Thymus (tissue), 11 donors: ENCODE data around the gene NEK9. TPM values are rescaled to one million over a fixed set of nuclear protein-coding genes. Genes with fewer than 3 reads are reported as not detected.
A peak's percentile ranks its signal among the peaks of the same experiment; 100 is the strongest.

Source experiments
- DNase-seq, 9 donors: peaks; one replicate each; pipeline ENCODE4 v3.0.0-alpha.2; 2013; ENCODE audit warnings: low spot score in 9 of 9, low read depth in 6 of 9, missing footprints in 1 of 9
- H3K27ac ChIP-seq, 2 donors: one replicate each; pipeline ENCODE4 v1.5.1; 2013; ENCODE audit warnings: control low read depth in 1 of 2, low read depth in 1 of 2, low read length in 1 of 2, mild to moderate bottlenecking in 1 of 2, moderate library complexity in 1 of 2
- H3K27me3 ChIP-seq, 2 donors: one replicate each; pipeline ENCODE4 v1.5.1; 2013; ENCODE audit warnings: low read length in 1 of 2; ENCODE audit not compliant: control insufficient read depth in 2 of 2, insufficient read depth in 1 of 2
- H3K36me3 ChIP-seq, 2 donors: one replicate each; pipeline ENCODE4 v1.5.1; 2013; ENCODE audit warnings: low read length in 1 of 2, mild to moderate bottlenecking in 1 of 2, moderate library complexity in 1 of 2; ENCODE audit not compliant: control insufficient read depth in 2 of 2, insufficient read depth in 2 of 2
- H3K4me1 ChIP-seq, 2 donors: one replicate each; pipeline ENCODE4 v1.5.1; 2013; ENCODE audit warnings: low read length in 2 of 2; ENCODE audit not compliant: control insufficient read depth in 2 of 2, insufficient read depth in 2 of 2
- H3K4me3 ChIP-seq, 2 donors: one replicate each; pipeline ENCODE4 v1.5.1; 2013; ENCODE audit warnings: low read length in 2 of 2, control low read depth in 1 of 2, mild to moderate bottlenecking in 1 of 2
- H3K9me3 ChIP-seq, 2 donors: one replicate each; pipeline ENCODE4 v1.5.1; 2013; ENCODE audit warnings: low read length in 1 of 2, mild to moderate bottlenecking in 1 of 2; ENCODE audit not compliant: control insufficient read depth in 2 of 2, insufficient read depth in 1 of 2
- whole genome bisulfite sequencing: extraction: QIAGEN DNeasy Blood & Tissue Kit; methylation state at CpG from one replicate; pipeline ENCODE4 v1.1.7; 2013; 5-methylcytosine and 5-hydroxymethylcytosine counted together
- polyA plus RNA-seq: library from polyadenylated mRNA; stranded (reverse); fragments of 200-250 nt; gene quantifications from one replicate; pipeline ENCODE4 v1.2.3, GENCODE V29; 2013
- total RNA-seq: library from RNA; stranded (reverse); fragments of 120-200 nt; gene quantifications from one replicate; pipeline ENCODE4 v1.2.4, GENCODE V29; 2013
- donor health status: healthy.

The NEK9 gene
- total and polyA plus RNA-seq, 2 donors, result 17.6 to 62.1 TPM

DNA sequence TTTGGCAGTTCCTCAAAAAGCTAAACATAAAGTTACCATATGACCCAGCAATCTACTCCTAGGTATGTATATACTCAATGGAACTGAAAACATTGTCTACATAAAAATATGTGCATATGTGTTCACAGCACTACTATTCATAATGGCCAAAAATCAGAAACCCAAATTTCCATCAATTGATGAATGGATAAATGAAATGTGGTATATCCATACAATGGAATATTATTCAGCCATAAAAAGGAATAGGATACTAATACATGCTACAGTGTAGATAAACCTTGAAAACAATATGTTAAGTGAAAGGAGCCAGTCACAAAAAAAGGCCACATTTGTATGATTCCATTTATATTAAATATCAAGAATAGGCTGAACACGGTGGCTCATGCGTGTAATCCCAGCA, 66.4 kb downstream of the NEK9 start:
- H3K36me3 ChIP-seq, result peaks cover 0 to 11% of the 10 kb centered on the region in 2 donors
- H3K27me3 ChIP-seq, result no peaks in the 10 kb centered on the region
- no peaks in the 10 kb centered on the region for H3K9me3 ChIP-seq
- DNase-seq, result no peak
- WGBS, result 50% methylated on average over 2 of the region's 2 CpGs
- H3K4me3 ChIP-seq, result no peak overlapping the region
- peaks cover 10% of the 10 kb centered on the region in 2 donors for H3K4me1 ChIP-seq
- H3K27ac ChIP-seq, result no peak overlapping the region

DNA sequence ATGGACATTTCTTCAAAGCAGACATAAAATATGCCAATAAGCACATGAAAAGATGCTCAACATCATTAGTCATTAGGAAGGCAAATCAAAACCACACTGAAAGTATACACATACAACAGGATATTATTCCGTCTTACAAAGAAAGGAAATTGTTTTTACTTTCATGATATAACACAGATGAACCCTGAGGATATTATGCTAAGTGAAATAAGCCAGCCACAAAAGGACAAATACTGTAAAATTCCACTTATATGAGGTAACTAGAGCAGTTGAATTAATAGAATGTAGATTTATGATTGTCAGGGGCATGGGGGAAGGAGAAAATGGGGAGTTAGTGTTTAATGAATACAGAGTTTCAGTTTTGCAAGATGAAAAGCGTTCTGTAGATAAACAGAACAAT, 67.2 kb downstream of the NEK9 start:
- Histone ChIP-seq H3K4me1 (peaks cover 10% of the 10 kb centered on the region in 2 donors), H3K4me3 (no peak overlapping the region), H3K36me3 (peaks cover 0 to 11% of the 10 kb centered on the region in 2 donors), H3K27ac (no peak overlapping the region), H3K9me3 (no peaks in the 10 kb centered on the region), H3K27me3 (no peaks in the 10 kb centered on the region)
- 98% methylated on average over 2 of the region's 2 CpGs for WGBS
- no peak for DNase-seq

DNA sequence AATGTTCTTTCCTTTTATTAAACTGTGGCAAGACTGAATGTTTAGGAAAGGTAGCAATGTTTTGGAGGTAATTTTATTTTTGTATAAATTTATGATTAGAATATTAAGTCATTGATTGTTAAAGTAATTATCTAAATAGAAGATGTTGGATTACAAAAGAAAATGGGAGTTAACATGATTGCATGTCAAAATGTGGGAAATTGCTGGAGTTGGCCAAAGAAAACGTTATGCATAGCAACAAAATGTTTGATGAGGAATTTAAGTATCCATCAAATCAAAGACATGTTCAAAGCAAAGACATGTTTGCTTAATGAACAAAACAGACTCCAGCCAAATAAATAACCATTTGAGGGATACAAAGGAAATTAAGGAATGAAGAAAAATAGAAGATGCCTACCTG, 72.4 kb downstream of the NEK9 start:
- Histone ChIP-seq H3K4me1 (peaks cover 0 to 7% of the 10 kb centered on the region in 2 donors), H3K36me3 (peaks cover 0 to 9% of the 10 kb centered on the region in 2 donors), H3K27ac (no peak overlapping the region), H3K9me3 (no peaks in the 10 kb centered on the region), H3K27me3 (no peaks in the 10 kb centered on the region), H3K4me3 (no peak overlapping the region)
- 95% methylated on average over 1 of the region's 1 CpG for WGBS
- no peak for DNase-seq

DNA sequence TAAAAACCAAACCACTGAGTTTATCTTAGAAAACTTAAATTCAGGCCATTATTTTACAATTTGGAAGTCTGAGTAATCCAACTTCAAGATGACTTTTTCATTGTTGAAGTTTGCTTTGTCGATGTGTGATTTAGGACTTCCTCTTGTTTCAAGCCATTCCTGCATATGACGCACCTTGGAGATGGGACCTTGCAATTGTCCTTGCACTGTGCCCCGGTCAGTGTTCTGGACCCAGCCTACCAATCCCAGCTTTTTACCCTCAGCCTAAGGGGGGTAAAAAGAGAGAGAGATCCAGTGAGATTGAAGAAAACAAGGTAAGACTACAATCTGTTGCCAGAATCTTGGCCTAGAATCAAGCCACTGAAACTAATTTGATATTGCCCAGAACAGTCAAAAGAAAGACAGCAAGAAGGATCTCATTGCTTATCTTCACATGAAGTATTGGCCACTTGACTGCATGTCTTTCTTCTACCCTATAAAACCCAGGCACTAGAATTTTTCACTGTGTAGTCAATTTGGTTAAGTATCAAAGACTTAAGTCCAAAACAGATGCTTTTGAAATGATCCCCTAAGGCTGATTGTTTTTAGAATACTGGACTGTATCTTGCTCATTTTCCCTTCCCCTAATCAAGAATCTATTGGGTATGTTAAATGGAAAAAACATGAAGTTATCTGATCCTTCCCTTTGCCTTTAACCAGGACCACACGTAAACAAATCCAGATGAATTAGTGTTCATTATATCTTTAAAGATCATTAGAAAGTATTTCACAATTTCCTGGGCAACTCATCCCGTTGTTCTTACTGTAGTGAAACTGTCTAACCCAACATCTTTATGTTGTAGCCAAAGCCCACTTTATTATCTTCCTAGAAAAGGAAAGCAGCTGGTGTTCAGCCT, 73.2 kb downstream of the NEK9 start:
- Histone ChIP-seq H3K9me3 (no peaks in the 10 kb centered on the region), H3K4me3 (no peak overlapping the region), H3K27ac (no peak overlapping the region), H3K36me3 (peaks cover 0 to 11% of the 10 kb centered on the region in 2 donors), H3K4me1 (peaks cover 0 to 7% of the 10 kb centered on the region in 2 donors), H3K27me3 (no peaks in the 10 kb centered on the region)
- WGBS, result 70% methylated on average over 5 of the region's 5 CpGs
- DNase-seq, result no peak

DNA sequence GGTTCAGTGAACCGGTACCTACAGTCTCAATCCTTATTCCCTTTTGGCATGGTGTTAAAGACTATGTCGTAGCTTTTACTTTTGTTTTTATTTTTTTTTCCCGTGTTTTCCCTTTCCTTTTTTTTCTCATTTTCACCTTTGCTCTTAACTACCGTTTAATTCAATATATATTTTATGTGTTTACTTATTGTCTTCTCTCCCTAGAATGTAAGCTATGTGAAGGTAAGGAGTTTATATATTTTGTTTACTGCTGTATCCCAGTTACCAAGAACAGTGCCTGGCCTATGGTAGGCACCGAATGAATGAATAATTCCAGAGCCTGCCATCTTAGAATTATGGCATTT, 75.3 kb downstream of the NEK9 start:
- H3K4me3 ChIP-seq, result peak overlapping the region; percentile 62 to 76

DNA sequence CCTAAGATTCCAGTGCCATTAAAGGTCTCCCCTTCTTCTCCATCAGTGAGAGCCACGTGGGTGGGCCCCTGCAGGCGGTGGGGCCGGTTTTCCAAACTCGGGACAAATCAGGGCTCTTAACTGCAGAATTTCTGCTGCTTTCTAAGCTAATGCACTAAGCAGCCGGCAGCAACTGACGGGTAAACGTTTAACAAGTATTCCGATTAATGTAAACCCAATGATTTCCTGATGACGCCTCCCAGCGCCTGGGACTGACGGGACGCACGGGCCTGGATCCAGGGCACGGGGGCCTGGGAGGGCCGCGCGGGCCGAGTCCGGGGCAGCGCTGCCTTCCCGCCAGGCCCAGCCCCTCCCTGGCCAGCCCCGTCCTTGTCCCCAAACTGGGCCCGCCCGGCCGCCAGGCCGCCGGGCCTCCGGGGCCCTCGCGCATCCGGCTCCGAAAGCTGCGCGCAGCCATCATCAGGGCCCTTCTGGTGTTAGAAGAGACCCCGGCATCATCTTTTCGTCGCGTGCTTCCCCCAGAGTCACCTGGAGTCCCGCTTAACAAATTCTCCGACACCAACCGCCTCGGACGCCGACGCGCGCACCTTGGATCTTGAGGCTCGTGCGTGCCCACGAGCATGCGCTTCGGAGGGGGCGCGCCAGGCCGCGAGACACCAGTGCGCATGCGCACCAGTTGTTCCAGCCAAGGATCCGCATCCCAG, 75.8 kb downstream of the NEK9 start, which contains the start of gene MLH3:
MLH3 (minus strand) TSS at position 616 of the 704 bp plus-strand sequence. CDS start 1,812 bp downstream, outside the sequence.
- WGBS, result 1% methylated on average over 59 of the region's 59 CpGs
- Histone ChIP-seq H3K4me1 (peaks cover 0 to 7% of the 10 kb centered on the region in 2 donors), H3K27me3 (no peaks in the 10 kb centered on the region)

More for the DNA sequence above, 75.3 kb downstream of the NEK9 start:
- Histone ChIP-seq H3K27ac (peak overlapping the region in 1 of 2 donors; percentile 89), H3K4me1 (peaks cover 0 to 7% of the 10 kb centered on the region in 2 donors), H3K36me3 (peaks cover 0 to 8% of the 10 kb centered on the region in 2 donors), H3K9me3 (no peaks in the 10 kb centered on the region), H3K27me3 (no peaks in the 10 kb centered on the region)
- 38% methylated on average over 5 of the region's 5 CpGs for WGBS
- DNase-seq, result no peak

DNA sequence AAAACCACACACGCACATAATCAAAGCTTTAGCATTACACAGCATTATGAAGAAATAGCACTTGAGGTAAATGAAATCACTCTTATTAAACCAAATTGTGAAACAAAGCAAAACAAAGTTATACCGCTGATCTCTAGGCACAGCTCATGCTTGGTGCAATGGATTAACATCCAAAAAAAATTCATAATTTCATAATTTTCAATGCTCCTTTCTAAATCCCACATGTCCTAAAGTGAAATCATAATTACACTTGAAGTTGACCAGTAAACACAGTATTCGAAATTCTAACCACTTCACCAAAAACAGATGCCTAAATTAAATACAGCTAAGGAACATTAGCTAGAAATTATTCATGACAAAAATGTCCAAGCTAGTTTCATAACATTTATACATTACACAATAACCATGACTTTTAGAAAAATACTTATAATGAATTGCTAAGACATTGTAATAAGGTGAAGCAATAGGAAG, 77.1 kb downstream of the NEK9 start:
- Histone ChIP-seq H3K4me3 (no peak overlapping the region), H3K27ac (no peak overlapping the region)
- 97% methylated on average over 3 of the region's 3 CpGs for WGBS

More for the DNA sequence above, 75.8 kb downstream of the NEK9 start, which contains the start of gene MLH3:
- Histone ChIP-seq H3K27ac (peak within 1 kb of the TSS; percentile 71 to 89), H3K36me3 (peaks cover 0 to 8% of the 10 kb centered on the region in 2 donors), H3K4me3 (peak within 1 kb of the TSS; percentile 62 to 76), H3K9me3 (no peaks in the 10 kb centered on the region)
- DNase-seq, result peak in 8 of 9 donors; percentile 61 to 88 (median 79)

DNA sequence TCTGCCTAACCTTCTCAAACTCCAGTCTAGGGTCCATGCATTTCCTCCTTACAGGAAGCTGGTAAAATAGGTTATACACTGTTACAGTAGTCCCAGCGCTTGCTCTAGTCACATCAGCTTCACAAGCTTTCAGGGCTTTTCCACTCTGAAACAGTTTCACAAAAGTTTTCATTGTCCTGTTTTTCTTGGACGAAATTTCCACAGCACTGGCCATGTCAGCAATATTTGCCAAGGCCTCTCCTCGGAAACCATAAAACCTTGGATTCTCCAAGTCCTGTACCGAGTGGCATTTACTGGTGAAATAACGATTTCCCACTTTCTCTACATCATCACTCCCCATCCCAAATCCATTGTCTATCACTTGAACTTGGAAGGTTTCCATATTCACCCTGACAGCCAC, 77.7 kb downstream of the NEK9 start:
- H3K36me3 ChIP-seq, result peaks cover 0 to 4% of the 10 kb centered on the region in 2 donors
- WGBS, result 96% methylated on average over 5 of the region's 5 CpGs
- H3K27me3 ChIP-seq, result no peaks in the 10 kb centered on the region
- no peak overlapping the region for H3K27ac ChIP-seq
- DNase-seq, result no peak
- H3K9me3 ChIP-seq, result no peaks in the 10 kb centered on the region
- peaks cover 0 to 7% of the 10 kb centered on the region in 2 donors for H3K4me1 ChIP-seq
- H3K4me3 ChIP-seq, result no peak overlapping the region

More for the DNA sequence above, 77.1 kb downstream of the NEK9 start:
- DNase-seq, result no peak
- peaks cover 0 to 7% of the 10 kb centered on the region in 2 donors for H3K4me1 ChIP-seq
- H3K36me3 ChIP-seq, result peaks cover 0 to 8% of the 10 kb centered on the region in 2 donors
- H3K9me3 ChIP-seq, result no peaks in the 10 kb centered on the region
- no peaks in the 10 kb centered on the region for H3K27me3 ChIP-seq

DNA sequence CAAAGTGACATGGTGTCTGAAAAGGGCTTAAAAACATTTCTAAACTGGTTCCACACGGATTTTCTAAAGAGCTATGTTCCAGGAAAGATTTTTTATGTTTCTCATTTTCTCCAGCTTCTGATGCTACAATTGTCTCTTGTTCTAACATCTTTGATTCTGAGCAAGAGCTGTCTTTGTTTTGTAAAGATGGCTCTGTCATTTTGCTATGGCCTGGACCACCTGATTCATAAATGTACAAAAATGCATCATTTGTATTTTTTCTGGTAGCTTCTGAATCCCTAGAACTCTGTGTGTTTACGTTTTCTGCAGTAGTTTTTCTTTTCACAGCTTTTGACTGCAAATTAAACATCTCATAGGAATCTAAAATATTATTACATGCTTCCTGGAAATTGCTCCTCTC, 78.7 kb downstream of the NEK9 start:
- no peaks in the 10 kb centered on the region for H3K27me3 ChIP-seq
- no peak overlapping the region for H3K27ac ChIP-seq
- H3K4me3 ChIP-seq, result no peak overlapping the region
- no peak for DNase-seq
- WGBS, result 94% methylated on average over 2 of the region's 2 CpGs
- H3K36me3 ChIP-seq, result peaks cover 0 to 4% of the 10 kb centered on the region in 2 donors
- H3K4me1 ChIP-seq, result peaks cover 0 to 7% of the 10 kb centered on the region in 2 donors
- no peaks in the 10 kb centered on the region for H3K9me3 ChIP-seq
